DOHH2 (cell line): ENCODE data around the gene SLC34A3.

ENCODE experiments used
- H3F3A ChIP-seq: fragments of 200-600 bp; sonication (generic), shearing (Covaris generic); 2 replicates; pipeline ENCODE4 v1.6.0; 2016; ENCODE audit warnings: antibody characterized with exemption, mild to moderate bottlenecking; ENCODE audit not compliant: control insufficient read depth, insufficient read depth
- H3K27ac ChIP-seq: fragments of 200-600 bp; sonication (generic); 2 replicates; pipeline ENCODE4 v1.5.1; 2014; ENCODE audit warnings: low read depth, mild to moderate bottlenecking, low read length, moderate library complexity
- H3K27me3 ChIP-seq: fragments of 200-600 bp; sonication (generic); 2 replicates; pipeline ENCODE4 v1.6.1; 2014; ENCODE audit warnings: mild to moderate bottlenecking, low read length, mixed read lengths; ENCODE audit not compliant: control insufficient read depth
- H3K36me3 ChIP-seq: fragments of 200-600 bp; sonication (generic); 2 replicates; pipeline ENCODE4 v1.6.1; 2014; ENCODE audit warnings: mild to moderate bottlenecking, low read length, moderate library complexity, mixed read lengths; ENCODE audit not compliant: control insufficient read depth
- H3K4me1 ChIP-seq: fragments of 200-600 bp; sonication (generic); 2 replicates; pipeline ENCODE4 v1.6.1; 2014; ENCODE audit warnings: mild to moderate bottlenecking, low read length, mixed read lengths; ENCODE audit not compliant: control insufficient read depth
- H3K4me2 ChIP-seq: fragments of 200-600 bp; sonication (generic); 2 replicates; pipeline ENCODE4 v1.6.0; 2014; ENCODE audit warnings: mild to moderate bottlenecking, low read length, moderate library complexity
- H3K4me3 ChIP-seq: fragments of 200-600 bp; sonication (generic); 2 replicates; pipeline ENCODE4 v1.5.1; 2014; ENCODE audit warnings: mild to moderate bottlenecking, low read length, mixed read lengths
- H3K79me2 ChIP-seq: fragments of 200-600 bp; sonication (generic); 2 replicates; pipeline ENCODE4 v1.6.1; 2014; ENCODE audit warnings: mild to moderate bottlenecking, low read length, mixed read lengths; ENCODE audit not compliant: control insufficient read depth
- H3K9me2 ChIP-seq: fragments of 200-600 bp; sonication (generic); replicated peaks from 2 replicates; pipeline ENCODE4 v1.6.1; 2014; ENCODE audit warnings: mild to moderate bottlenecking, low read length, mixed read lengths; ENCODE audit not compliant: control insufficient read depth
- H3K9me3 ChIP-seq: fragments of 200-600 bp; sonication (generic); 2 replicates; pipeline ENCODE4 v1.6.1; 2014; ENCODE audit warnings: antibody characterized with exemption, low read length, mixed read lengths; ENCODE audit not compliant: control insufficient read depth, insufficient read depth
- H4K20me1 ChIP-seq: fragments of 200-600 bp; sonication (generic); 2 replicates; pipeline ENCODE4 v1.6.0; 2014; ENCODE audit warnings: low read depth, mild to moderate bottlenecking, antibody characterized with exemption, low read length, moderate library complexity; ENCODE audit not compliant: control insufficient read depth, insufficient read depth
- EZH2phosphoT487 ChIP-seq: fragments of 200-600 bp; sonication (generic); IDR thresholded peaks from 2 replicates; pipeline ENCODE4 v1.6.1; 2017; ENCODE audit warnings: borderline replicate concordance, mild to moderate bottlenecking, antibody characterized with exemption, low read length, moderate library complexity, mixed read lengths
- TF ChIP-seq, protein P1 (sequence below): fragments of 200-600 bp; sonication (generic); IDR thresholded peaks from one replicate; pipeline ENCODE4 v1.5.1; 2014; ENCODE audit warnings: antibody characterized with exemption, mild to moderate bottlenecking, low read depth, low read length; ENCODE audit not compliant: poor library complexity, severe bottlenecking

The SLC34A3 gene

DNA sequence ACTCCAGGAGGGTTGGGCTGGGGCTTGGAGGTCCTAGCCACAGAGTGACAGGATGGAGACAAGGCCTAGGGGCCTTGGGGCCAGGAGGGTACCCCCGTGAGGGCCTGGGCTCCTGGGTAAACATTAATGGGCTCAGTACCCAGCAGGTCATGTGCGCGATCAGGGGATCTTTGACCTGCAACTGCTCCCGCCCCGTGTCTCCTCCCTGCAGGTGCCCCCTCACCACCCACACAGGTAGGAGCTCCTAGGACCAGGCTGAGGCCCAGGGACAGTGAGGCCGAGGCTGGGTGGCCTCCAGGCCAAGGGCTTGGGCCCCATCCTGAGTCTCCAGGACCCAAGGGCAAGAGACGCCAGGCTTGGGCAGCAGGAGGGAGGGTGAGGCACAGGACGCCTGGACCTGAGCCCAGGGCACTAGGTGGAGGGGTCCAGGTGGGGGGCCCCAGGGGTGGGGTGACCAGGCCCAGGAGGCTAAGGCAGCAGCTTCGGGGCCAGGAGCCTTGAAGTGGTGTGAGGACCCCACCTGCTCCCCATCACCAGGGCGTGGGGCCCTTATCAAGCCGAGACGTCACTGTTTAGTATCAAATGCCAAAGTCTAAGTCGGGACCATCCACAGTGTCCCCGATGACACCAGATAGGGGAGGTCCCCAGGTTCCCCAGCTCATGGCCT, at the start of gene SLC34A3:
SLC34A3 (plus strand) TSS at position 197 of the 667 bp plus-strand sequence. CDS start 802 bp downstream, outside the sequence.
- H4K20me1 ChIP-seq: no peaks in the 10 kb centered on the region
- no peak within 1 kb of the TSS for H3K27ac ChIP-seq
- no peaks in the 10 kb centered on the region for H3K36me3 ChIP-seq
- H3F3A ChIP-seq: no peaks in the 10 kb centered on the region
- no peaks in the 10 kb centered on the region for H3K79me2 ChIP-seq
- no peak for TF ChIP-seq EZH2phosphoT487
- TF ChIP-seq, protein P1, sequence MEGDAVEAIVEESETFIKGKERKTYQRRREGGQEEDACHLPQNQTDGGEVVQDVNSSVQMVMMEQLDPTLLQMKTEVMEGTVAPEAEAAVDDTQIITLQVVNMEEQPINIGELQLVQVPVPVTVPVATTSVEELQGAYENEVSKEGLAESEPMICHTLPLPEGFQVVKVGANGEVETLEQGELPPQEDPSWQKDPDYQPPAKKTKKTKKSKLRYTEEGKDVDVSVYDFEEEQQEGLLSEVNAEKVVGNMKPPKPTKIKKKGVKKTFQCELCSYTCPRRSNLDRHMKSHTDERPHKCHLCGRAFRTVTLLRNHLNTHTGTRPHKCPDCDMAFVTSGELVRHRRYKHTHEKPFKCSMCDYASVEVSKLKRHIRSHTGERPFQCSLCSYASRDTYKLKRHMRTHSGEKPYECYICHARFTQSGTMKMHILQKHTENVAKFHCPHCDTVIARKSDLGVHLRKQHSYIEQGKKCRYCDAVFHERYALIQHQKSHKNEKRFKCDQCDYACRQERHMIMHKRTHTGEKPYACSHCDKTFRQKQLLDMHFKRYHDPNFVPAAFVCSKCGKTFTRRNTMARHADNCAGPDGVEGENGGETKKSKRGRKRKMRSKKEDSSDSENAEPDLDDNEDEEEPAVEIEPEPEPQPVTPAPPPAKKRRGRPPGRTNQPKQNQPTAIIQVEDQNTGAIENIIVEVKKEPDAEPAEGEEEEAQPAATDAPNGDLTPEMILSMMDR: no peak
- H3K4me2 ChIP-seq: no peak within 1 kb of the TSS
- no peaks in the 10 kb centered on the region for H3K9me3 ChIP-seq
- H3K4me1 ChIP-seq: peaks cover 26% of the 10 kb centered on the region
- no peak within 1 kb of the TSS for H3K4me3 ChIP-seq
- peaks cover 13% of the 10 kb centered on the region for H3K27me3 ChIP-seq
- no peaks in the 10 kb centered on the region for H3K9me2 ChIP-seq

- Histone ChIP-seq H4K20me1 (no peaks in the 10 kb centered on the region), H3K36me3 (peaks cover 48% of the 10 kb centered on the region), H3K27me3 (no peaks in the 10 kb centered on the region), H3F3A (no peaks in the 10 kb centered on the region), H3K9me3 (no peaks in the 10 kb centered on the region), H3K79me2 (peaks cover 18% of the 10 kb centered on the region), H3K4me2 (no peak overlapping the region), H3K4me1 (peaks cover 5% of the 10 kb centered on the region), H3K4me3 (no peak overlapping the region), H3K27ac (no peak overlapping the region), H3K9me2 (no peaks in the 10 kb centered on the region)
- TF ChIP-seq, protein P1: no peak
- no peak for TF ChIP-seq EZH2phosphoT487
Observed at GRCh38 chr9:137181680-137182079, 49.0 kb upstream of the SLC34A3 start.

- TF ChIP-seq, protein P1: no peak
- no peak for TF ChIP-seq EZH2phosphoT487
- Histone ChIP-seq H3K79me2 (peaks cover 30% of the 10 kb centered on the region), H3K4me3 (no peak overlapping the region), H3K27me3 (no peaks in the 10 kb centered on the region), H3F3A (no peaks in the 10 kb centered on the region), H3K4me2 (no peak overlapping the region), H3K9me3 (no peaks in the 10 kb centered on the region), H3K4me1 (peaks cover 16% of the 10 kb centered on the region), H4K20me1 (no peaks in the 10 kb centered on the region), H3K9me2 (no peaks in the 10 kb centered on the region), H3K27ac (no peak overlapping the region), H3K36me3 (peaks cover 53% of the 10 kb centered on the region)
Observed at GRCh38 chr9:137182836-137183235, 47.9 kb upstream of the SLC34A3 start.
